Parathyroid adenoma (tissue), 2 donors: ENCODE data around the gene HAGHL.

Experiments used
- H2AFZ ChIP-seq: fragments of 300-600 bp; sonication (generic); one replicate; pipeline ENCODE4 v1.7.0; 2017; ENCODE audit warnings: antibody characterized with exemption, mild to moderate bottlenecking
- H3K27ac ChIP-seq: fragments of 300-600 bp; sonication (generic); one replicate; pipeline ENCODE4 v1.7.0; 2017
- H3K27me3 ChIP-seq: fragments of 300-600 bp; sonication (generic); one replicate; pipeline ENCODE4 v1.7.0; 2017; ENCODE audit warnings: low read length; ENCODE audit not compliant: control insufficient read depth, insufficient read depth
- H3K36me3 ChIP-seq: fragments of 300-600 bp; sonication (generic); one replicate; pipeline ENCODE4 v1.7.0; 2017; ENCODE audit warnings: low read length; ENCODE audit not compliant: control insufficient read depth, insufficient read depth
- H3K4me1 ChIP-seq: fragments of 300-600 bp; sonication (generic); one replicate; pipeline ENCODE4 v1.7.0; 2017; ENCODE audit warnings: control low read depth
- H3K4me2 ChIP-seq: fragments of 300-600 bp; sonication (generic); one replicate; pipeline ENCODE4 v1.7.0; 2017; ENCODE audit warnings: low read length
- H3K4me3 ChIP-seq: fragments of 300-600 bp; sonication (generic); one replicate; pipeline ENCODE4 v1.7.0; 2017; ENCODE audit warnings: low read depth, low read length
- H3K79me2 ChIP-seq: fragments of 300-600 bp; sonication (generic); one replicate; pipeline ENCODE4 v1.7.0; 2017; ENCODE audit warnings: control low read depth
- H3K9ac ChIP-seq: fragments of 300-600 bp; sonication (generic); one replicate; pipeline ENCODE4 v1.7.0; 2017; ENCODE audit warnings: mild to moderate bottlenecking
- H3K9me3 ChIP-seq: fragments of 300-600 bp; sonication (generic); one replicate; pipeline ENCODE4 v1.7.0; 2017; ENCODE audit warnings: low read length; ENCODE audit not compliant: control insufficient read depth
- CTCF ChIP-seq: fragments of 300-600 bp; sonication (generic); IDR thresholded peaks from one replicate; pipeline ENCODE4 v1.7.0; 2017; ENCODE audit warnings: antibody characterized with exemption, mild to moderate bottlenecking
- donor health status: primary hyperparathyroidism.

The HAGHL gene

GRCh38 chr16:684961-685696, 41.8 kb upstream of the HAGHL start:
- Histone ChIP-seq H3K27ac (no peak overlapping the region), H3K9me3 (no peaks in the 10 kb centered on the region), H2AFZ (no peak overlapping the region), H3K4me3 (no peak overlapping the region), H3K79me2 (peaks cover 11% of the 10 kb centered on the region), H3K9ac (no peak overlapping the region), H3K4me1 (peaks cover 18% of the 10 kb centered on the region), H3K4me2 (no peak overlapping the region), H3K27me3 (no peaks in the 10 kb centered on the region), H3K36me3 (no peaks in the 10 kb centered on the region)
- no peak for TF ChIP-seq CTCF

GRCh38 chr16:685967-686366, 40.9 kb upstream of the HAGHL start:
- peak; percentile 27 for TF ChIP-seq CTCF
- H2AFZ ChIP-seq = no peak overlapping the region
- H3K27me3 ChIP-seq = no peaks in the 10 kb centered on the region
- H3K9ac ChIP-seq = no peak overlapping the region
- no peaks in the 10 kb centered on the region for H3K9me3 ChIP-seq
- no peak overlapping the region for H3K27ac ChIP-seq
- no peak overlapping the region for H3K4me2 ChIP-seq
- peaks cover 22% of the 10 kb centered on the region for H3K4me1 ChIP-seq
- no peak overlapping the region for H3K4me3 ChIP-seq
- H3K36me3 ChIP-seq = no peaks in the 10 kb centered on the region
- H3K79me2 ChIP-seq = peaks cover 11% of the 10 kb centered on the region

GRCh38 chr16:686459-687260, 40.2 kb upstream of the HAGHL start:
- Histone ChIP-seq H3K4me2 (no peak overlapping the region), H3K36me3 (no peaks in the 10 kb centered on the region), H3K4me1 (peaks cover 16% of the 10 kb centered on the region), H3K4me3 (no peak overlapping the region), H3K79me2 (peaks cover 8% of the 10 kb centered on the region), H3K9ac (no peak overlapping the region), H2AFZ (no peak overlapping the region), H3K27ac (no peak overlapping the region), H3K9me3 (no peaks in the 10 kb centered on the region), H3K27me3 (no peaks in the 10 kb centered on the region)
- TF ChIP-seq CTCF = no peak

GRCh38 chr16:687499-687898, 39.4 kb upstream of the HAGHL start:
- H3K79me2 ChIP-seq = peaks cover 8% of the 10 kb centered on the region
- no peak overlapping the region for H3K4me3 ChIP-seq
- no peaks in the 10 kb centered on the region for H3K36me3 ChIP-seq
- no peaks in the 10 kb centered on the region for H3K9me3 ChIP-seq
- no peak overlapping the region for H3K9ac ChIP-seq
- H3K27me3 ChIP-seq = no peaks in the 10 kb centered on the region
- peaks cover 20% of the 10 kb centered on the region for H3K4me1 ChIP-seq
- no peak overlapping the region for H2AFZ ChIP-seq
- no peak overlapping the region for H3K4me2 ChIP-seq
- TF ChIP-seq CTCF = no peak
- H3K27ac ChIP-seq = no peak overlapping the region
